K562 (cell line): ENCODE results near the gene PACSIN1. TPM values are rescaled to one million over a fixed set of nuclear protein-coding genes. Genes with fewer than 3 reads are reported as not detected.

Experiments
- ARID1B ChIP-seq: fragments of 450-650 bp; IDR thresholded peaks from 2 replicates; pipeline ENCODE4 v1.6.1; 2016; ENCODE audit warnings: antibody characterized with exemption, mild to moderate bottlenecking, inconsistent platforms
- HES1 ChIP-seq: fragments of 450-650 bp; IDR thresholded peaks from 2 replicates; pipeline ENCODE4 v1.6.1; 2016; ENCODE audit warnings: low read depth, mild to moderate bottlenecking, moderate library complexity
- MAFK ChIP-seq: IDR thresholded peaks from 2 replicates; pipeline ENCODE4 v1.6.1; 2011; ENCODE audit warnings: low read length, improper control_type of control experiment
- NR2C1 ChIP-seq, 2 experiments: fragments of 450-650 bp; IDR thresholded peaks; 2 replicates each; pipeline ENCODE4 v1.6.1; 2017; ENCODE audit warnings: mild to moderate bottlenecking in 2 of 2, antibody characterized with exemption in 1 of 2, inconsistent platforms in 1 of 2, missing compliant biosample characterization in 1 of 2, missing genetic modification characterization in 1 of 2
- POLR2AphosphoS5 ChIP-seq: IDR thresholded peaks from 2 replicates; pipeline ENCODE4 v1.6.1; 2011; ENCODE audit warnings: mild to moderate bottlenecking, low read depth, low read length, moderate library complexity; ENCODE audit not compliant: control insufficient read depth, insufficient read depth
- SMAD4 ChIP-seq: fragments of 250-450 bp; sonication (Bioruptor Pico); conservative IDR thresholded peaks from 2 replicates; pipeline ENCODE4 v1.8.0; 2021; ENCODE audit warnings: inconsistent platforms, mild to moderate bottlenecking, moderate library complexity
- STAT5A ChIP-seq: IDR thresholded peaks from 2 replicates; pipeline ENCODE4 v1.6.1; 2012; ENCODE audit warnings: low read length, inconsistent platforms, borderline replicate concordance
- ZNF239 ChIP-seq: fragments of 250-450 bp; sonication (Bioruptor Pico); IDR thresholded peaks from 2 replicates; pipeline ENCODE4 v1.4.0; 2020; ENCODE audit warnings: mild to moderate bottlenecking
- ZNF785 ChIP-seq: fragments of 250-450 bp; sonication (Bioruptor Pico); IDR thresholded peaks from 2 replicates; pipeline ENCODE4 v1.4.0; 2020; ENCODE audit warnings: mild to moderate bottlenecking
- polyA plus RNA-seq, 8 experiments: library from polyadenylated mRNA; depleted of rRNA in 4 of 8; stranded (reverse) in 5 of 8; unstranded in 3 of 8; fragments of >200 nt; fragmentation: Nextera tagmentation in 2 of 8; fragmentation: Illumina TruSeq in 1 of 8; extraction: Ambion mirVana in 2 of 8; extraction: Trizol in 1 of 8; gene quantifications; 2 replicates each; pipeline versions ENCODE4 v1.2.1 to v1.2.3, GENCODE V29; 2011 to 2014; ENCODE audit warnings: inconsistent platforms in 1 of 8, missing spikeins in 1 of 8
- total RNA-seq, 7 experiments: library from RNA; depleted of rRNA in 6 of 7; stranded (reverse); fragments of >200 nt in 6 of 7; fragmentation: Illumina TruSeq in 2 of 7; extraction: Trizol in 2 of 7; gene quantifications; 2 replicates each; pipeline versions ENCODE4 v1.2.1 to v1.2.3, GENCODE V29; 2011 to 2021; ENCODE audit warnings: low replicate concordance in 1 of 7
- TF ChIP-seq, protein P1 (sequence below): fragments of 450-650 bp; IDR thresholded peaks from 2 replicates; pipeline ENCODE4 v1.6.1; 2016; ENCODE audit warnings: mild to moderate bottlenecking, moderate library complexity
- TF ChIP-seq, protein P2 (sequence below), 2 experiments: IDR thresholded peaks in 1 of 2; conservative IDR thresholded peaks in 1 of 2; 2 replicates each; pipeline ENCODE4 v1.6.1; 2016; ENCODE audit warnings: low read depth in 2 of 2, mild to moderate bottlenecking in 1 of 2, missing compliant biosample characterization in 1 of 2, missing genetic modification characterization in 1 of 2, moderate library complexity in 1 of 2

PACSIN1 gene
- total and polyA plus RNA-seq, 9 of the 15 experiments (the other 6 are each of a cell fraction or from before 2014, with no cell fraction given), result 0.01 to 1.7 (median 0.45) TPM

DNA sequence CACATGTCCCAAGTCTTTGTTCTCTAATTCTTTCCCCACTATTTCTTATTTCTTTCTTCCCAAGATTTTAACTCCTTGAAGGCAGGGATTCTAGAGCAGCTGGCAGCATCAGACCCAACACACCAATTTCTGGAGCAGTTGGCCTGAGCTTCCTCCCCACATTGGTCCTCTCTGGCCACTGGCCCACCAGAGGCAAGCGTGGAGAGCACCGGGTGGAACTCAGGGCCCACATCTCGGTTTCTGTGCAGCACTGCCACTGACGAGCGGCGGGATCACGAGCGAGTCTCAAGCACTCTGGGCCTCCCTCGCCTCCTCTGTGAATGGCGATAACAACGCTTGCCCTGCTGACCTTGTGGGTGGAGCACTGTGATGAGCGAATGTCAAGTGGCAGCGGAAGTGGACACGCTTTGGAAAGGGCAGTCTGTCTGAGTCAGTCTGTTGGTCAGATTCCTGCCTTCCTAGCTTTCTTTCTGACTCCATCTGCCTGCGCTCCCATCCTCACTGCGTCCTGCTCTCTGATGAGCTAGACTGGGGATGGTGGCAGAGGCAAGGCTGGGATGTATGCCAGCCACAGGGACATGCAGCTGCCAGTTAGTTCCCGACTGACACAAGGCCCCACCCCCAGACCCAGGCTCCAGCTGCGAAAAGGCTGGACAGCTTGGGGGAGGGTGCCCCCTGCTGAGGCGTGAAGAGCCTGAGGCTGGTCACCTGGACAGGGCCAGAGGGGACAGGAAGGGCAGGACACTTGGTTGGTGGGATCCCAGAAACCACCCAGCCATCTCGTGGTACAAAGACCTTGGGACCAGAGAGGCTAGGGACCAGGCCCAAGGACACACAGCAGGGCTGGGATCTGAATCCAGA lies 94.7 kb downstream of the PACSIN1 start (continued):
- TF ChIP-seq, protein P1, sequence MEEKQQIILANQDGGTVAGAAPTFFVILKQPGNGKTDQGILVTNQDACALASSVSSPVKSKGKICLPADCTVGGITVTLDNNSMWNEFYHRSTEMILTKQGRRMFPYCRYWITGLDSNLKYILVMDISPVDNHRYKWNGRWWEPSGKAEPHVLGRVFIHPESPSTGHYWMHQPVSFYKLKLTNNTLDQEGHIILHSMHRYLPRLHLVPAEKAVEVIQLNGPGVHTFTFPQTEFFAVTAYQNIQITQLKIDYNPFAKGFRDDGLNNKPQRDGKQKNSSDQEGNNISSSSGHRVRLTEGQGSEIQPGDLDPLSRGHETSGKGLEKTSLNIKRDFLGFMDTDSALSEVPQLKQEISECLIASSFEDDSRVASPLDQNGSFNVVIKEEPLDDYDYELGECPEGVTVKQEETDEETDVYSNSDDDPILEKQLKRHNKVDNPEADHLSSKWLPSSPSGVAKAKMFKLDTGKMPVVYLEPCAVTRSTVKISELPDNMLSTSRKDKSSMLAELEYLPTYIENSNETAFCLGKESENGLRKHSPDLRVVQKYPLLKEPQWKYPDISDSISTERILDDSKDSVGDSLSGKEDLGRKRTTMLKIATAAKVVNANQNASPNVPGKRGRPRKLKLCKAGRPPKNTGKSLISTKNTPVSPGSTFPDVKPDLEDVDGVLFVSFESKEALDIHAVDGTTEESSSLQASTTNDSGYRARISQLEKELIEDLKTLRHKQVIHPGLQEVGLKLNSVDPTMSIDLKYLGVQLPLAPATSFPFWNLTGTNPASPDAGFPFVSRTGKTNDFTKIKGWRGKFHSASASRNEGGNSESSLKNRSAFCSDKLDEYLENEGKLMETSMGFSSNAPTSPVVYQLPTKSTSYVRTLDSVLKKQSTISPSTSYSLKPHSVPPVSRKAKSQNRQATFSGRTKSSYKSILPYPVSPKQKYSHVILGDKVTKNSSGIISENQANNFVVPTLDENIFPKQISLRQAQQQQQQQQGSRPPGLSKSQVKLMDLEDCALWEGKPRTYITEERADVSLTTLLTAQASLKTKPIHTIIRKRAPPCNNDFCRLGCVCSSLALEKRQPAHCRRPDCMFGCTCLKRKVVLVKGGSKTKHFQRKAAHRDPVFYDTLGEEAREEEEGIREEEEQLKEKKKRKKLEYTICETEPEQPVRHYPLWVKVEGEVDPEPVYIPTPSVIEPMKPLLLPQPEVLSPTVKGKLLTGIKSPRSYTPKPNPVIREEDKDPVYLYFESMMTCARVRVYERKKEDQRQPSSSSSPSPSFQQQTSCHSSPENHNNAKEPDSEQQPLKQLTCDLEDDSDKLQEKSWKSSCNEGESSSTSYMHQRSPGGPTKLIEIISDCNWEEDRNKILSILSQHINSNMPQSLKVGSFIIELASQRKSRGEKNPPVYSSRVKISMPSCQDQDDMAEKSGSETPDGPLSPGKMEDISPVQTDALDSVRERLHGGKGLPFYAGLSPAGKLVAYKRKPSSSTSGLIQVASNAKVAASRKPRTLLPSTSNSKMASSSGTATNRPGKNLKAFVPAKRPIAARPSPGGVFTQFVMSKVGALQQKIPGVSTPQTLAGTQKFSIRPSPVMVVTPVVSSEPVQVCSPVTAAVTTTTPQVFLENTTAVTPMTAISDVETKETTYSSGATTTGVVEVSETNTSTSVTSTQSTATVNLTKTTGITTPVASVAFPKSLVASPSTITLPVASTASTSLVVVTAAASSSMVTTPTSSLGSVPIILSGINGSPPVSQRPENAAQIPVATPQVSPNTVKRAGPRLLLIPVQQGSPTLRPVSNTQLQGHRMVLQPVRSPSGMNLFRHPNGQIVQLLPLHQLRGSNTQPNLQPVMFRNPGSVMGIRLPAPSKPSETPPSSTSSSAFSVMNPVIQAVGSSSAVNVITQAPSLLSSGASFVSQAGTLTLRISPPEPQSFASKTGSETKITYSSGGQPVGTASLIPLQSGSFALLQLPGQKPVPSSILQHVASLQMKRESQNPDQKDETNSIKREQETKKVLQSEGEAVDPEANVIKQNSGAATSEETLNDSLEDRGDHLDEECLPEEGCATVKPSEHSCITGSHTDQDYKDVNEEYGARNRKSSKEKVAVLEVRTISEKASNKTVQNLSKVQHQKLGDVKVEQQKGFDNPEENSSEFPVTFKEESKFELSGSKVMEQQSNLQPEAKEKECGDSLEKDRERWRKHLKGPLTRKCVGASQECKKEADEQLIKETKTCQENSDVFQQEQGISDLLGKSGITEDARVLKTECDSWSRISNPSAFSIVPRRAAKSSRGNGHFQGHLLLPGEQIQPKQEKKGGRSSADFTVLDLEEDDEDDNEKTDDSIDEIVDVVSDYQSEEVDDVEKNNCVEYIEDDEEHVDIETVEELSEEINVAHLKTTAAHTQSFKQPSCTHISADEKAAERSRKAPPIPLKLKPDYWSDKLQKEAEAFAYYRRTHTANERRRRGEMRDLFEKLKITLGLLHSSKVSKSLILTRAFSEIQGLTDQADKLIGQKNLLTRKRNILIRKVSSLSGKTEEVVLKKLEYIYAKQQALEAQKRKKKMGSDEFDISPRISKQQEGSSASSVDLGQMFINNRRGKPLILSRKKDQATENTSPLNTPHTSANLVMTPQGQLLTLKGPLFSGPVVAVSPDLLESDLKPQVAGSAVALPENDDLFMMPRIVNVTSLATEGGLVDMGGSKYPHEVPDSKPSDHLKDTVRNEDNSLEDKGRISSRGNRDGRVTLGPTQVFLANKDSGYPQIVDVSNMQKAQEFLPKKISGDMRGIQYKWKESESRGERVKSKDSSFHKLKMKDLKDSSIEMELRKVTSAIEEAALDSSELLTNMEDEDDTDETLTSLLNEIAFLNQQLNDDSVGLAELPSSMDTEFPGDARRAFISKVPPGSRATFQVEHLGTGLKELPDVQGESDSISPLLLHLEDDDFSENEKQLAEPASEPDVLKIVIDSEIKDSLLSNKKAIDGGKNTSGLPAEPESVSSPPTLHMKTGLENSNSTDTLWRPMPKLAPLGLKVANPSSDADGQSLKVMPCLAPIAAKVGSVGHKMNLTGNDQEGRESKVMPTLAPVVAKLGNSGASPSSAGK, result peak; percentile 84
- TF ChIP-seq, protein P2, sequence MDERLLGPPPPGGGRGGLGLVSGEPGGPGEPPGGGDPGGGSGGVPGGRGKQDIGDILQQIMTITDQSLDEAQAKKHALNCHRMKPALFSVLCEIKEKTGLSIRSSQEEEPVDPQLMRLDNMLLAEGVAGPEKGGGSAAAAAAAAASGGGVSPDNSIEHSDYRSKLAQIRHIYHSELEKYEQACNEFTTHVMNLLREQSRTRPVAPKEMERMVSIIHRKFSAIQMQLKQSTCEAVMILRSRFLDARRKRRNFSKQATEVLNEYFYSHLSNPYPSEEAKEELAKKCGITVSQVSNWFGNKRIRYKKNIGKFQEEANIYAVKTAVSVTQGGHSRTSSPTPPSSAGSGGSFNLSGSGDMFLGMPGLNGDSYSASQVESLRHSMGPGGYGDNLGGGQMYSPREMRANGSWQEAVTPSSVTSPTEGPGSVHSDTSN (CRISPR knock-in tag; IDR thresholded peaks at IDR 0.05; ENCODE audit: low read depth), result no peak
- TF ChIP-seq, protein P2 (tag; conservative IDR thresholded peaks at IDR 0.05; ENCODE audit: low read depth), result peak; percentile 90
- TF ChIP-seq ZNF785 (CRISPR knock-in tag), result no peak
- peak; percentile 73 for TF ChIP-seq HES1
- peak; percentile 80 for TF ChIP-seq NR2C1 (IDR thresholded peaks at IDR 0.05)
- peak; percentile 90 for TF ChIP-seq NR2C1 (tag; IDR thresholded peaks at IDR 0.05)
- peak; percentile 94 for TF ChIP-seq ARID1B
- peak; percentile 78 for TF ChIP-seq STAT5A
- TF ChIP-seq ZNF239 (CRISPR knock-in tag), result no peak
- peak; percentile 84 for TF ChIP-seq POLR2AphosphoS5
- peak; percentile 94 for TF ChIP-seq SMAD4 (CRISPR knock-in tag)
- 0 out of 2 replicates have a peak, but pooled peaks have one; percentile 38 for TF ChIP-seq MAFK
